Adrenal gland (tissue), 12 donors: ENCODE data around the gene FARP2. TPM values are rescaled to one million over a fixed set of nuclear protein-coding genes. Genes with fewer than 3 reads are reported as not detected.

Experiments
- DNase-seq, 7 donors: peaks; one replicate each; pipeline ENCODE4 v3.0.0-alpha.2; 2019 to 2020
- H3K27ac ChIP-seq, 5 donors: fragments of 200-600 bp; sonication (generic) in 4 of 5; 1 replicate in 3 of 5; 2 replicates in 2 of 5; pipeline versions ENCODE4 v1.5.1 to v1.8.0; 2016 to 2020; ENCODE audit warnings: mild to moderate bottlenecking in 1 of 5
- H3K27me3 ChIP-seq: fragments of 200-600 bp; 2 replicates; pipeline ENCODE4 v1.8.0; 2021
- H3K36me3 ChIP-seq, 2 donors: fragments of 200-600 bp; replicated peaks in 1 of 2; 1 replicate in 1 of 2; 2 replicates in 1 of 2; pipeline versions ENCODE4 v1.5.1 to v1.8.0; 2018 to 2022
- H3K4me1 ChIP-seq, 2 donors: fragments of 200-600 bp; replicated peaks in 1 of 2; 1 replicate in 1 of 2; 2 replicates in 1 of 2; pipeline versions ENCODE4 v1.5.1 to v1.8.0; 2018 to 2021
- H3K4me3 ChIP-seq, 4 donors: fragments of 200-600 bp; sonication (generic) in 3 of 4; one replicate each; pipeline ENCODE4 v1.5.1; 2016 to 2018
- H3K9me3 ChIP-seq, 3 donors: fragments of 200-600 bp; sonication (generic) in 1 of 3; replicated peaks in 1 of 3; 1 replicate in 2 of 3; 2 replicates in 1 of 3; pipeline versions ENCODE4 v1.5.1 to v1.8.0; 2016 to 2021
- POLR2A ChIP-seq, 2 donors: fragments of 450-650 bp; IDR thresholded peaks; one replicate each; pipeline ENCODE4 v1.6.1; 2017; ENCODE audit warnings: antibody characterized with exemption in 2 of 2, mild to moderate bottlenecking in 2 of 2, moderate library complexity in 1 of 2
- WGBS, 4 donors: extraction: QIAGEN DNeasy Blood & Tissue Kit in 2 of 4; methylation state at CpG; one replicate each; pipeline versions ENCODE4 v1.1.5 to v1.1.7; 2013 to 2017; 5-methylcytosine and 5-hydroxymethylcytosine counted together
- intact Hi-C, 2 donors: fragments of 100-400 bp; cut with DNase I; formaldehyde crosslinking; loops; one replicate each; pipeline versions ENCODE4 v1.14.1 to v1.15.0; 2022 to 2023
- polyA plus RNA-seq, 3 donors: library from polyadenylated mRNA; stranded (reverse); fragments of 200-250 nt in 2 of 3; fragments of 350-450 nt in 1 of 3; fragmentation: Illumina TruSeq in 1 of 3; extraction: RNeasy Lipid Tissue Mini Kit (QIAGEN cat#74804) in 1 of 3; gene quantifications; one replicate each; pipeline ENCODE4 v1.2.3, GENCODE V29; 2013 to 2014
- total RNA-seq, 9 donors: library from RNA; depleted of rRNA in 4 of 9; stranded (reverse); fragments of >200 nt in 4 of 9; fragments of 120-200 nt in 1 of 9; fragmentation: NEBNext Ultra II Directional in 1 of 9; extraction: Animal tissue kit (Norgen Biotek cat#: 25700) in 1 of 9; gene quantifications; one replicate each; pipeline versions ENCODE4 v1.1.0 to v1.2.4, GENCODE V29; 2013 to 2023
- TF ChIP-seq, protein P1 (sequence below), 6 experiments: fragments of 450-650 bp in 4 of 6; fragments of 200-600 bp in 2 of 6; sonication (generic) in 1 of 6; IDR thresholded peaks; 1 replicate in 5 of 6; 2 replicates in 1 of 6; pipeline versions ENCODE4 v1.5.1 to v1.8.0; 2016 to 2021; ENCODE audit warnings: antibody characterized with exemption in 6 of 6, mild to moderate bottlenecking in 2 of 6, moderate library complexity in 1 of 6
- donor health status: healthy with polysubstance abuse.
- donor health status: Bipolar disorder and iron deficiency.
- donor health status: DM: yes; HTN: yes; CAD: no.
- donor health status: DM: no; HTN: no; CAD: no.
- donor health status: DM: no; HTN: no; CAD: no.
- donor health status: DM: yes; HTN: yes; CAD: no.

The FARP2 gene
- total and polyA plus RNA-seq, 12 donors = 17.3 to 66.8 (median 37.8) TPM

GRCh38 chr2:241320394-241320793 is 35.7 kb upstream of the FARP2 start:
- TF ChIP-seq POLR2A (IDR thresholded peaks at IDR 0.05) = no peak
- TF ChIP-seq, protein P1, sequence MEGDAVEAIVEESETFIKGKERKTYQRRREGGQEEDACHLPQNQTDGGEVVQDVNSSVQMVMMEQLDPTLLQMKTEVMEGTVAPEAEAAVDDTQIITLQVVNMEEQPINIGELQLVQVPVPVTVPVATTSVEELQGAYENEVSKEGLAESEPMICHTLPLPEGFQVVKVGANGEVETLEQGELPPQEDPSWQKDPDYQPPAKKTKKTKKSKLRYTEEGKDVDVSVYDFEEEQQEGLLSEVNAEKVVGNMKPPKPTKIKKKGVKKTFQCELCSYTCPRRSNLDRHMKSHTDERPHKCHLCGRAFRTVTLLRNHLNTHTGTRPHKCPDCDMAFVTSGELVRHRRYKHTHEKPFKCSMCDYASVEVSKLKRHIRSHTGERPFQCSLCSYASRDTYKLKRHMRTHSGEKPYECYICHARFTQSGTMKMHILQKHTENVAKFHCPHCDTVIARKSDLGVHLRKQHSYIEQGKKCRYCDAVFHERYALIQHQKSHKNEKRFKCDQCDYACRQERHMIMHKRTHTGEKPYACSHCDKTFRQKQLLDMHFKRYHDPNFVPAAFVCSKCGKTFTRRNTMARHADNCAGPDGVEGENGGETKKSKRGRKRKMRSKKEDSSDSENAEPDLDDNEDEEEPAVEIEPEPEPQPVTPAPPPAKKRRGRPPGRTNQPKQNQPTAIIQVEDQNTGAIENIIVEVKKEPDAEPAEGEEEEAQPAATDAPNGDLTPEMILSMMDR (IDR thresholded peaks at IDR 0.05) = no peak
- no peak for DNase-seq
- H3K27me3 ChIP-seq = no peaks in the 10 kb centered on the region
- H3K27ac ChIP-seq = peak overlapping the region in 1 of 5 donors; percentile 6
- H3K36me3 ChIP-seq = no peaks in the 10 kb centered on the region
- intact Hi-C loops = loop anchor here in 1 of 2 donors (10.0 kb wide), 1 partner anchor 56 kb away; no protein-coding TSS in a partner anchor
- no peak overlapping the region for H3K4me3 ChIP-seq
- no peaks in the 10 kb centered on the region for H3K9me3 ChIP-seq
- 90 to 95% (median 92%) methylated on average over 8 of the region's 8 CpGs for WGBS, 4 donors
- H3K4me1 ChIP-seq = peaks cover 47 to 83% of the 10 kb centered on the region in 2 donors

DNA sequence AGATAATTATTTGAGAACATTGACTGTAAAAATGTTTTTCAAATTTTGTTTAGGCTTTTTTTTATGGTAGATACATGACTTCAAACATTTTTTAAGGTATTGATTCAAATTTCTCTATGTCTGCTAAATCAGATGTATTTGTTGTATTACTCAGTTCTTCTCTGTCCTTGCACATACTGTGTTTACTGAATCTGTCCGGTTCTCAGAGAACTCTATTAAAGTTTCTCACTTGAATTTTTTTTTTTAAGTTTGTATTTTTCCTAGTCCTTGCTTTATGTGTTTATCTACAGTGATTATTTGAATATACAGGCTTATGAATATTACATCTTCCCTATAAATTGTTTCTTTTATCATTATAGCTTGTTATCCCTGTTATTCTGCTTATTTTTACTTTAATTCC is 35.1 kb upstream of the FARP2 start:
- Histone ChIP-seq H3K4me1 (peaks cover 47 to 84% of the 10 kb centered on the region in 2 donors), H3K4me3 (no peak overlapping the region), H3K9me3 (no peaks in the 10 kb centered on the region), H3K27ac (peak overlapping the region in 1 of 5 donors; percentile 18), H3K27me3 (no peaks in the 10 kb centered on the region), H3K36me3 (no peaks in the 10 kb centered on the region)
- WGBS, 4 donors = 22 to 38% (median 31%) methylated on average over 1 of the region's 1 CpG
- TF ChIP-seq, protein P1 (IDR thresholded peaks at IDR 0.05) = no peak
- TF ChIP-seq POLR2A (IDR thresholded peaks at IDR 0.05) = no peak
- no peak for DNase-seq
- intact Hi-C loops = loop anchor here in 1 of 2 donors (10.0 kb wide), 1 partner anchor 56 kb away; no protein-coding TSS in a partner anchor

DNA sequence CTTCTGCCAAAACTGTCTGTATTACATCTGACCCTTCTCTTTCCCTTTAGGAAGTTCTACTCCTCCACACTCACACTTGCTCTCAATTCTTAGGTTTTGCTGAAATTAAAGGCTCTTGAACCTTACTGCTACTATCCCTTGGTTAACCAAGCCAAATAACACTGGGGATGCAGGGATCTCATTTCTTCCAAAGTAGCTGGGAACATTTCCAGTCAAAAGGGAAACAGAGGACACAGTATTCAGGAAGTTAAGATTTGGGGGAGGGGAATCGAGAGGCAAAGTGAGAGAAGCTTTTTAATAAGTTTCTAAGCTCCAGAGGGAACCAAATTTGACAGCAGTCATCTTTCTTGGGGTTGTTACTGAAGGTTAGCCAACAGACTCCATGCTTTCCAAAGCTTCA is 34.2 kb upstream of the FARP2 start:
- whole genome bisulfite sequencing, 4 donors = 39 to 50% (median 44%) methylated on average over 1 of the region's 1 CpG
- Histone ChIP-seq H3K4me1 (peaks cover 40 to 80% of the 10 kb centered on the region in 2 donors), H3K27me3 (no peaks in the 10 kb centered on the region), H3K36me3 (peaks cover 0 to 3% of the 10 kb centered on the region in 2 donors), H3K9me3 (no peaks in the 10 kb centered on the region), H3K4me3 (no peak overlapping the region), H3K27ac (no peak overlapping the region)
- intact Hi-C loops = loop anchor here in 1 of 2 donors (10.0 kb wide), 1 partner anchor 57 kb away; no protein-coding TSS in a partner anchor
- DNase-seq = no peak
- TF ChIP-seq, protein P1 (IDR thresholded peaks at IDR 0.05) = no peak
- TF ChIP-seq POLR2A (IDR thresholded peaks at IDR 0.05) = no peak

GRCh38 chr2:241323778-241324177 is 32.3 kb upstream of the FARP2 start:
- no peak for TF ChIP-seq POLR2A (IDR thresholded peaks at IDR 0.05)
- TF ChIP-seq, protein P1 (IDR thresholded peaks at IDR 0.05) = no peak
- H3K27ac ChIP-seq = no peak overlapping the region

More at GRCh38 chr2:241323778-241324177, 32.3 kb upstream of the FARP2 start:
- WGBS, 4 donors = 78 to 84% (median 81%) methylated on average over 5 of the region's 5 CpGs
- Histone ChIP-seq H3K4me3 (no peak overlapping the region), H3K4me1 (peaks cover 24 to 62% of the 10 kb centered on the region in 2 donors), H3K36me3 (peaks cover 0 to 10% of the 10 kb centered on the region in 2 donors), H3K27me3 (no peaks in the 10 kb centered on the region), H3K9me3 (no peaks in the 10 kb centered on the region)
- DNase-seq = no peak
- intact Hi-C loops = loop anchor here in 1 of 2 donors (10.0 kb wide), 1 partner anchor 59 kb away; no protein-coding TSS in a partner anchor
